OCI-LY3 (cell line): ENCODE results near the gene TMPRSS3.

Experiments used
- H2AFZ ChIP-seq: fragments of 200-600, 300-600 bp; shearing (Covaris generic); 2 replicates; pipeline ENCODE4 v1.6.0; 2014; ENCODE audit warnings: antibody characterized with exemption, low read depth, low read length
- H3K27ac ChIP-seq: fragments of 200-600, 300-600 bp; sonication (generic); 2 replicates; pipeline ENCODE4 v1.5.1; 2014; ENCODE audit warnings: mild to moderate bottlenecking, low read length, moderate library complexity, mixed read lengths
- H3K27me3 ChIP-seq: fragments of 200-600, 300-600 bp; sonication (generic); 2 replicates; pipeline ENCODE4 v1.6.1; 2014; ENCODE audit warnings: low read depth, low read length, mixed read lengths
- H3K36me3 ChIP-seq: fragments of 200-600, 300-600 bp; sonication (generic); replicated peaks from 2 replicates; pipeline ENCODE3; 2014; ENCODE audit warnings: low read depth, low read length, mixed read lengths
- H3K4me1 ChIP-seq: fragments of 300-600, 200-600 bp; sonication (generic); 2 replicates; pipeline ENCODE4 v1.6.1; 2014; ENCODE audit warnings: low read length, mixed read lengths
- H3K4me2 ChIP-seq: fragments of 200-600, 300-600 bp; sonication (generic); 2 replicates; pipeline ENCODE4 v1.6.1; 2014; ENCODE audit warnings: low read length, mixed read lengths
- H3K4me3 ChIP-seq: fragments of 300-600, 200-600 bp; sonication (generic); 2 replicates; pipeline ENCODE4 v1.5.1; 2014; ENCODE audit warnings: antibody characterized with exemption, mild to moderate bottlenecking, low read length, moderate library complexity
- H3K79me2 ChIP-seq: fragments of 300-600, 200-600 bp; shearing (Covaris generic); 2 replicates; pipeline ENCODE4 v1.6.1; 2014; ENCODE audit warnings: mild to moderate bottlenecking, low read length, mixed read lengths
- H3K9ac ChIP-seq: fragments of 300-600, 200-600 bp; shearing (Covaris generic); 2 replicates; pipeline ENCODE4 v1.6.0; 2014; ENCODE audit warnings: mild to moderate bottlenecking, low read length, moderate library complexity
- H3K9me3 ChIP-seq: fragments of 200-600, 300-600 bp; shearing (Covaris generic); 2 replicates; pipeline ENCODE4 v1.6.1; 2014; ENCODE audit warnings: low read length, mixed read lengths; ENCODE audit not compliant: insufficient read depth
- H4K20me1 ChIP-seq: fragments of 200-600, 300-600 bp; sonication (generic); 2 replicates; pipeline ENCODE4 v1.6.1; 2016; ENCODE audit warnings: low read length, mixed read lengths; ENCODE audit not compliant: insufficient read depth
- EZH2phosphoT487 ChIP-seq: fragments of 200-600 bp; shearing (Covaris generic); IDR thresholded peaks from 2 replicates; pipeline ENCODE4 v1.6.1; 2018; ENCODE audit warnings: antibody characterized with exemption, mixed run types, low read depth
- TF ChIP-seq, protein P1 (sequence below): fragments of 200-600, 300-600 bp; sonication (generic); IDR thresholded peaks from 2 replicates; pipeline ENCODE4 v1.5.1; 2014; ENCODE audit warnings: antibody characterized with exemption, low read length, low read depth

Gene TMPRSS3

DNA sequence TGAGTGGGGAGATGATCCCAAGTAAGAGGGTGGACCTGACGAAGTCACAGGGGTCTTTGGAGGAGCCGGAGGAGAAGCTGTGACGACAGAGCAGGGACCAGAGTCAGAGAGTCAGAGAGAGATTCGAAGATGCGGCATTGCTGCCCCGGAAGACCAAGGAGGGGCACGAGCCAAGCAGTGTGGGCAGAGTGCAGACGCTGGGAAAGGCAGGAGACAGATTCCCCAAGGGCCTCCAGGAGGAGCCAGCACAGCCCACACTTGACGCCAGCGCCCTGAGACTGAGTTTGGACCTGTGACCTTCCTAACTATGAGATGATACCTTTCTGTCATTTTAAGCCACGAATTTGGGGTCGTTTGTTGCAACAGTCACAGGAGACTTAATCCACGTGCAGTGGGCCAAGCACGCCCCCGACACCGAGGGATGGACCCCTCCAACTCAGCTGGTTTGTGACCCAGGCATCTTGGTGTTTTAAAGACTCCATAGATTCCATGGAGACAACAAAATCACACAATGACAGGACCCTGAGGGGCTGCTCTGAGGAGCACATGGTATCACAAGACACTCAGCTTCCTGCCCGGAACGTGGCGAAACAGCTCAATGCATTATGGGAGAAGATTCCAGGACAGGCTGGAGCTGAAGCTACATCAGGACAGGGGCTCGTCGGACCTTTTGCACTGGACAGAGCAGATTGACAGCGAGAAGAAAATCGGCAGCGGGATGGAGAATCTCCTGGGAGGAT lies 18.5 kb downstream of the TMPRSS3 start:
- H3K36me3 ChIP-seq = no peaks in the 10 kb centered on the region
- H3K9ac ChIP-seq = no peak overlapping the region
- H4K20me1 ChIP-seq = no peaks in the 10 kb centered on the region
- no peak for TF ChIP-seq EZH2phosphoT487
- TF ChIP-seq, protein P1, sequence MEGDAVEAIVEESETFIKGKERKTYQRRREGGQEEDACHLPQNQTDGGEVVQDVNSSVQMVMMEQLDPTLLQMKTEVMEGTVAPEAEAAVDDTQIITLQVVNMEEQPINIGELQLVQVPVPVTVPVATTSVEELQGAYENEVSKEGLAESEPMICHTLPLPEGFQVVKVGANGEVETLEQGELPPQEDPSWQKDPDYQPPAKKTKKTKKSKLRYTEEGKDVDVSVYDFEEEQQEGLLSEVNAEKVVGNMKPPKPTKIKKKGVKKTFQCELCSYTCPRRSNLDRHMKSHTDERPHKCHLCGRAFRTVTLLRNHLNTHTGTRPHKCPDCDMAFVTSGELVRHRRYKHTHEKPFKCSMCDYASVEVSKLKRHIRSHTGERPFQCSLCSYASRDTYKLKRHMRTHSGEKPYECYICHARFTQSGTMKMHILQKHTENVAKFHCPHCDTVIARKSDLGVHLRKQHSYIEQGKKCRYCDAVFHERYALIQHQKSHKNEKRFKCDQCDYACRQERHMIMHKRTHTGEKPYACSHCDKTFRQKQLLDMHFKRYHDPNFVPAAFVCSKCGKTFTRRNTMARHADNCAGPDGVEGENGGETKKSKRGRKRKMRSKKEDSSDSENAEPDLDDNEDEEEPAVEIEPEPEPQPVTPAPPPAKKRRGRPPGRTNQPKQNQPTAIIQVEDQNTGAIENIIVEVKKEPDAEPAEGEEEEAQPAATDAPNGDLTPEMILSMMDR = no peak
- H3K4me2 ChIP-seq = no peak overlapping the region
- no peaks in the 10 kb centered on the region for H3K79me2 ChIP-seq
- H2AFZ ChIP-seq = no peak overlapping the region
- H3K27me3 ChIP-seq = no peaks in the 10 kb centered on the region
- H3K4me1 ChIP-seq = no peaks in the 10 kb centered on the region
- H3K9me3 ChIP-seq = peaks cover 6% of the 10 kb centered on the region; the same call in 1 of the 2 replicates
- no peak overlapping the region for H3K27ac ChIP-seq
- H3K4me3 ChIP-seq = no peak overlapping the region

DNA sequence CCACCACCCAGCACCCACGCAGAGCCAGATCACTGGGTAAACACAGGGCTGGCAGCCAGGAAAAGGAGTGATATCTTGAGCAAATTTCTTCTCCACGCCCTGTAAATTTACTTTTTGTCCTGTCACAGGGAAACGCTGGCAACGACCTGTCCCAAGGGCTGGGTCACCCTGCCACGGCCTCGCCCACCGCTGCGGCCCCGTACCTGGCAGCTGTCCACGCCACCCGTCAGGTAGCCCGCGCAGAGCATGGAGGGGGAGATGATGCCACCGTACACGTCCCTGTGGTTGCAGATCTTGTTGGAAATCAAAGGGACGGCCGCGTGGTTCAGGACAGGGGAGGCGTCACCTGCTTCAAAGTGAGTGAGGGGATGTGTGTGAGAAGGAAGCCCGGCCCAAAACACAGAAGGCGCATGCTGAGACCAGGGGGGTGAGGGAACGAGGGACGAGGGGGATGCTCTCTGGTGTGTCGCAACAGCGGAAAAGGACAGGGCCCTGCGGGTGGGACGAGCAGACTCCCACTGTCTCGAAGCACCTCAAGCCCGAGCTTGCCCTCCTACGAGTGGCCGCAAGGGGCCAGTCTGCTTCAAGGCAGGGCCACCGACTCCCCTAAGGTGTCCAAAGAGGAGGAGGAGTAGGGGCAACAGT lies 19.4 kb downstream of the TMPRSS3 start:
- no peaks in the 10 kb centered on the region for H3K36me3 ChIP-seq
- no peak overlapping the region for H3K4me2 ChIP-seq
- H3K4me3 ChIP-seq = no peak overlapping the region
- TF ChIP-seq, protein P1 = no peak
- TF ChIP-seq EZH2phosphoT487 = no peak
- no peak overlapping the region for H2AFZ ChIP-seq
- H3K9me3 ChIP-seq = no peaks in the 10 kb centered on the region
- H3K27ac ChIP-seq = no peak overlapping the region
- no peaks in the 10 kb centered on the region for H3K4me1 ChIP-seq
- H4K20me1 ChIP-seq = no peaks in the 10 kb centered on the region
- H3K9ac ChIP-seq = no peak overlapping the region
- H3K79me2 ChIP-seq = no peaks in the 10 kb centered on the region
- H3K27me3 ChIP-seq = no peaks in the 10 kb centered on the region

DNA sequence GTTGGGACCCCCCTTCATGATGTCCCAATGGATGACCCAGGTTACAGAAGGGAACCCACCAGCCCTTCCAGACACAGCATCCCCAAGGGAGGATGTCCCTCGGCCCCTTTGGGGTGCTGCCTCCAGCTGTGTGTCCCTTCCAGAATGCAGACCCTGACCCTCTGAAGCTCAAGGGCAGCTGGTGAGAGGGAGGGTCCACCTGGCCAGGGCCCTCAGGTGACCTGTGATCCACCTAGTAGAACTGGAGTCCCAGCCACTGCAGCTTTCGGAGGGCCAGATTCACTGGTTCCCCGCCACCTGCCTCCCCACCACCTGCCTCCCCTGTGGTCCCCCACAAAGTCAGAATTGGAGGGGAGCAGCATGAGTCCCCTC lies 19.9 kb downstream of the TMPRSS3 start:
- no peaks in the 10 kb centered on the region for H3K36me3 ChIP-seq
- H3K9ac ChIP-seq = no peak overlapping the region
- no peaks in the 10 kb centered on the region for H3K27me3 ChIP-seq
- H4K20me1 ChIP-seq = no peaks in the 10 kb centered on the region
- TF ChIP-seq, protein P1 = no peak
- TF ChIP-seq EZH2phosphoT487 = no peak
- no peak overlapping the region for H2AFZ ChIP-seq
- no peak overlapping the region for H3K27ac ChIP-seq
- no peak overlapping the region for H3K4me3 ChIP-seq
- H3K79me2 ChIP-seq = no peaks in the 10 kb centered on the region
- no peak overlapping the region for H3K4me2 ChIP-seq
- H3K9me3 ChIP-seq = no peaks in the 10 kb centered on the region
- H3K4me1 ChIP-seq = no peaks in the 10 kb centered on the region

DNA sequence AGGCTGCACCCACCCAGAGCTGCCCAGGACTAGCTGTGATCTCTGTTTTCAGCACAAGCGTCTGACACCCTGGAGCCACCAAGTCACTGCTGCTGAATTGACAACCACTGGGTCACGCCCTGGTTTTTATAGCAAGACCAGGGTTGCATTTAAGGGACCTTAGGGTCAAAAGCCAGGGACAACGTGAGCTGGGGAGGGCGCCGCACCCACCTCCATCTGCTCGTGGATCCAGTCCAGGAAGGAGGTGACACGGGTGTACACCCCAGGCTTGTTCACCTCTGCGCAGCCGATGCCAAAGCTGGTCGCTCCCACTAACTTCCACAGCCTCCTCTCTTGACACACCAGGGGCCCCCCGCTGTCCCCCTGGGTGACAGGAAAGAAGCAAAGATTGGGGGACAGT lies 20.3 kb downstream of the TMPRSS3 start:
- Histone ChIP-seq H4K20me1 (no peaks in the 10 kb centered on the region), H2AFZ (no peak overlapping the region), H3K27ac (no peak overlapping the region), H3K4me1 (no peaks in the 10 kb centered on the region), H3K79me2 (no peaks in the 10 kb centered on the region), H3K36me3 (no peaks in the 10 kb centered on the region), H3K9me3 (no peaks in the 10 kb centered on the region), H3K27me3 (no peaks in the 10 kb centered on the region), H3K4me2 (no peak overlapping the region), H3K9ac (no peak overlapping the region), H3K4me3 (no peak overlapping the region)
- TF ChIP-seq, protein P1 = no peak
- no peak for TF ChIP-seq EZH2phosphoT487
